Measurements from ENCODE around the gene MELK.

- TF ChIP-seq CTCF (conservative IDR thresholded peaks at IDR 0.05; ENCODE audit: low read depth, low read length) = no peak
- TF ChIP-seq EZH2 (IDR thresholded peaks at IDR 0.05; ENCODE audit: borderline replicate concordance, low read depth, low read length, poor library complexity, severe bottlenecking) = no peak
These were observed 30.3 kb downstream of the MELK start for GRCh38 chr9:36603006-36603405.
